ENCODE results near the gene GPR108.
"Not testable (repeated sequence)": the region's sequence is repeated elsewhere in the genome, so short reads cannot be mapped to it uniquely, and the experiment has no call there.

GPR108 gene

GRCh38 chr19:6718741-6719539 lies 18.4 kb downstream of the GPR108 start:
- no peak for DNase-seq

DNA sequence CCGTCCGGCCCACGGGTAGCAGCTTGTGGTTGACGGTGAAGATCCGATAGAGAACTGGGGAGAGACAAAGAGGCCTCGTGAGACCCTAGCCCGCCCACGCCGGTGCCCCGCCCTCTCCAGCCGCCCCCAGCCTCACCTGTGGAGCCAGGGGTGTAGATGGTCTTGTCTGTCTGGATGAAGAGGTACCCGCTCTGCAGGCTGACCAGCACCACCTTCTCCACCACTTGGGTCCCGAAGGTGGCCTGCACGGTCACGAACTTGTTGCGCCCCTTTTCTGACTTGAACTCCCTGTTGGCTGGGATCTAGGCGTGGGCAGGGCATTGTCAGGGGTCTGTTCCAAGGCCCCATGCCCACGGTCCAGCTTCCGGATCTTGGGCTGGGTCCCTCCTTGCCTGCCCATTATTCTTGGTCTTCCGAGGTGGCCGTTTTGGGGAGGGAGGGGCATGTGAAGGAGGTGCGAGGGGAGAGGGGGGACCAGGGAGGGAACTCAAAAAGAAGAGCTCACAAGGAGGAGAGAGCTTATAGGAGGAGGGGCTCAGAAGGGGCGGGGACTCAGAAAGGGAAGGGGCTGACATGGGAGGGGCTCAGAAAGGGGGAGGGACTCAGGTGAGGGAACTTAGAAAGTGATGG lies 19.2 kb downstream of the GPR108 start:
- DNase-seq = no peak

DNA sequence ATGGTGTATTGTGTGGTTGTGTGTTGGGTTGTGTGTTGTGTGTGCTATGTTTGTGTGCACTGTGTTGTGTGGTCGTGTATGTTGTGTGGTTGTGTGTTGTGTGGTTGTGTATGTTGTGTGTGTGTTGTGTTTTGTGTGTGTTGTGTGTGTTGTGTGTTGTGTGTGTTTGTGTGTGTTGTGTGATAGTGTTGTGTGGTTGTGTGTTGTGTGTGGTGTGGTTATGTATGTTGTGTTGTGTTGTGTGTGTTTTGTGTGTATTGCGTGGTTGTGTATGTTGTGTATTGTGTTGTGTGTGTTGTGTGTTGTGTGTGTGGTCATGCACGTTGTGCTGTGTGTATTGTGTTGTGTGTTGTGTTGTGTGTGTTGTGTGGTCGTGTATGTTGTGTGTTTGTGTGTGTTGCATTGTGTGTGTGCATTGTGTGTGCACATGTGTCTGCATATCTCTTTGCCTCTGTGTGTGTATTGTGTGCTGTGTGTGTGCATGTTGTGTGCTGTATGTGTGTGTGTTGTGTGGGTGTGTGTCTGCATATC lies 19.9 kb downstream of the GPR108 start:
- DNase-seq = no peak

DNA sequence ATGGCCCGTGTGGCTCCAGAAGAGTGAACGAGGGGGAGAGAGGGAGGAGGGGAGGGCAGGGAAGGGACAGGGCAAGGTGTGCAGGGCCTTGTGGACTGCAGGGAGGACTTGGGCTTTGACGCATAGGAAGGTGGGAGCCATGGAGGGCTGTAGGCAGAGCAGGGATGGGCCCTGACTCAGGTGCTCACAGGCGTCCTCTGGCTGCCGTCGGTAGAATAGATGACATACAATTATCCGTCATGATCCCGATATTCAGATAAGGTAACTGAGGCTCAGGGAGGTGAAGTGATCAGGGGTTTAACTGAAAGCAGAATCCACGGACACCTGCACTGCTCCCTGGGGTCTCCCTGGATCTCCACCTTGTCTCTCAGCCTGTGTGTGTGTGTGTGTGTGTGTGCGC lies 20.3 kb downstream of the GPR108 start:
- no peak for DNase-seq

DNA sequence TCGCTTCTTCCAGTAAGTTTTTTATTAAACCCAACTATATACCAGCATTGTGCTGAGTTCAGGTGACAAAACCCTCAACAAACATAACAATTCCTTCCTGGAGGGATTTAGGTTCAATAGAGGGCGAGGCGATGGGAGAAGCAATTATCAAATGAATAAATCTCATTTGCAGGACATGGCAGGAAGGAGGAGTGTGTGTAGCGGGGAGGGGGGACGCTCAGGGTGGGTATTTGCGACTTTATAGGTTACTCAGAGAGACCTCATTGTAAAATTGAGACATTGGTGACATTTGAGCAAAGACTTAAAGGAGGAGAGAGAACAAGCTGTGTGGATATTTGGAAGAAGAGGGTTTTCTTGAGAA lies 20.8 kb downstream of the GPR108 start:
- DNase-seq = no peak

- no peak for DNase-seq
Observed at GRCh38 chr19:6714749-6715555, 22.4 kb downstream of the GPR108 start.

GRCh38 chr19:6713773-6714692 lies 23.3 kb downstream of the GPR108 start:
- no peak for DNase-seq

DNA sequence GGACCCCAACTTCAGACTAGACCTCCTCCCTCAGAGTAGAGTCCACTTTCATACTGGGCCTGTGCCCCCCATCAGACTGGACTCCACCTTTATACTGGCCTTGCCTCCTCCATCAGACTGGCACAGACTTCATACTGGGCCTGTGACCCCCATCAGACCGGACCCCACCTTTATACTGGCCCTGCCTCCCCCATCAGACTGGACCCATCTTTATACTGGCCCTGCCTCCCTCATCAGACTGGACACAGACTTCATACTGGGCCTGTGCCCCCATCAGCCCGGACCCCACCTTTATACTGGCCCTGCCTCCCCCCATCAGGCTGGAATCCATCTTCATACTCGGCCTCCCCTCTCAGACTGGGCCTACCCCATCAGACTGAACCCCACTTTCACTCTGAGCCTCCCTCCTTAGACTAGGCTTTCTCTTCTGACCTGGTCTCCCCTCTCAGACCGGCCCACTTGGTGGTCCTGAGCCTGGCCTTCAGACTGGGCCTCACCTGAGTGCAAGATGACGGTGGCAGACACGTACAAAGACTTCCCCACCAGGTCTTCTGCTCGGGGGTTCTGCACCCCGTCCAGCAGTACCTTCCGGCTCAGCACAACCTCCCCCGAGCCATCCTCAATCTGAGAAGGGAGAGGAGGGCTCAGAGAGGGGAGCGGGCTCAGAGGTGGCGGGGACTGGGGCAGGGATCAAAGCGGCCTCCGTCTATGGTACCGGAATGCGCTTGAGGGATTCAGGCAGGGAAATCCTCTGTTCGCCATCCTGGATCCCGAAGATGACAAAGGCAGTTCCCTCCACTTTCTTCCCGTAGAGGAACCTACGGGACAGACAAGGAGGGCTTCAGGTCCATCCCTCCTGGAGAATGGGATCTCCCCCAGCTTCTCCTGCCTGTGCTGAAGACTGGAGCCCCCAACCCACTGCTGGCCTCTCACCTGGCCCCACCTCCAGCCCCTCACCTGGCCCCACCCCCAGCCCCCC lies 24.4 kb downstream of the GPR108 start:
- DNase-seq = no peak

DNA sequence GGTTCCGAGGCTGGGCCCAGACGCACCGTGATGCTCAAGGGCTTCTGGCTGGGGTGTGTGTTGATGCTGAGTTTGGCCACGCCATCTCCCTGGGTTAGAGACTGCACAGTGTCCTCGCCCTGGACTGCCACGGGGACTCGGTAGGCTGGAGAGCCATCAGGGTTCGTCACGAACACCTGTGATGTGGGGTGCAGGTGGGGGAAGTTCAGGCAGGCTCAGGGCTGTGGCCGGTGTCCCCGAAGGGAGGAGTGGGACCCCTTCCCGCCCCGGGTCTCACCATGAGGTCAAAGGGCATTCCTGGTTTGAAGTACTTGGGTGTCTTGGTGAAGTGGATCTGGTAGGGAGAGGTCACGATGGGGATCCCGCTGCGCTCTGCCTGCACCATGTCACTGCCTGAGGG lies 25.1 kb downstream of the GPR108 start:
- DNase-seq = no peak

DNA sequence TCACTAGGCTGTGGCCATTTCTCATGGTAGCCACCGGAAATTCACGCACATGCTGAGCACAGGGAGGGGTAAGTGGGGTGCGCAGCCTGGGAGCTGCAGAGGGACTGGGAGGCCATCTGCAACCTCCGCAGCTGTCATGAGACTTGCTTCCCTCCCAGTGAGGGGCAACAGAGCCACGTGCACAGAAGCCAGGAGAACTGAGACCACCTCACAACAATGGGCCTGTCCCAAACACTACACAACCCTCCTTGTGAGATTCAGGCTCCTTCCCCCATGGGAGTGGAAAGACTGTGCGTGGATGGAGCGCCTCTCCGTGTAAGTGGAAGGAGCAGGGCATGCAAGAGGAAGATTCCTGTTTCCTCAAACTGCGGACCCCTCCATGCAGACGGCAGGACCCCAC lies 25.8 kb downstream of the GPR108 start:
- no peak for DNase-seq

DNA sequence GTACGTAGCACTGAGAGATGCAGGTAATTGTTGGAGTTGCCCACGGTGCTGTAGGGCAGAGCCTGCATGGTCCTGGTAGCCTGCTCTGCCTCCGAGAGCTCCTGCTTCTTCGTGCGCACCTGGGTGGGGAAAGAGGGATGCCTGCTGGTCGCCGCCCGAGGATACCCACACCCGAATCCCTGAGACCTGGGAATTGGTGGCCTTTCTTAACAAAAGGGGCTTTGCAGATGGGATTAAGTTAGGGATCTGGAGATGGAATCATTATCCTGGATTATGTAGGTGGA lies 26.4 kb downstream of the GPR108 start:
- DNase-seq = no peak

DNA sequence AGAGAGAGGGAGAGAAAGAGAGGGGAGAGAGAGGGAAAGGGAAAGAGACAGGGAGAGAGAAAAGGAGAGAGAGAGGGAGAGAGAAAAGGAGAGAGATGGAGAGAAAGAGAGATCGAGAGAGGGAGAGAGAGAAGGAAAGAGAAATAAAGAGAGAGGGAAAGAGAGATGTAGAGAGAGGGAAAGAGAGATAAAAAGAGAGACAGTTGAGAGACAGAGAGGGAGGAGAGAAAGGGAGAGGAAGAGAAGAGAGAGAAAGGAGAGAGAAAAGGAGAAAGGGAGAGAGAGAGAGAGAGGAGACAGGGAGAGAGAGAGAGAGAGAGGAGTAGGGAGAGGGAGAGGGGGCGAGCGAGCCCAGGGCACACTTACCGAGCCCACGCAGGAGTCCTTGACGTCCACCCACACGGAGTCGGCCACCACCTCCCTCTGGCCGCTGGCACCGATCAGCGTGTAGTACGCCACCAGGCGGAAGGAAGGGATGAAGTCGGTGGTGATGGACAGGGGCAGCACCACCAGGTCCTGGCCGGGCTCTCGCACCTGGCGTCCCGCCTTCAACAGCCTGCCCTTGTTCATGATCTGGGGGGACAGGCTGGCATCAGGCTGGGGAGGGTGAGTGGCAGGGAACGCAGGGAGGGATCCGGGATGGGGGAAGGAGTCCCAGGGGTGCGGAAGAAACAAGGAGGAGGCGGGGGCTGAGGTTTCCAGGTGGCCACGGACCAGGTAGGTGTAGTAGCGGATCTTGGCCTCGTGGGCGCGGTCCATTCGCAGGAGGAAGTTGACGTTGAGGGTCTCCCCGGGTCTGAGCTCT lies 26.9 kb downstream of the GPR108 start:
- no peak for DNase-seq

GRCh38 chr19:6709549-6709948 lies 27.8 kb downstream of the GPR108 start:
- DNase-seq = no peak

- DNase-seq = not testable (repeated sequence)
Observed at GRCh38 chr19:6708913-6709312, 28.5 kb downstream of the GPR108 start.

DNA sequence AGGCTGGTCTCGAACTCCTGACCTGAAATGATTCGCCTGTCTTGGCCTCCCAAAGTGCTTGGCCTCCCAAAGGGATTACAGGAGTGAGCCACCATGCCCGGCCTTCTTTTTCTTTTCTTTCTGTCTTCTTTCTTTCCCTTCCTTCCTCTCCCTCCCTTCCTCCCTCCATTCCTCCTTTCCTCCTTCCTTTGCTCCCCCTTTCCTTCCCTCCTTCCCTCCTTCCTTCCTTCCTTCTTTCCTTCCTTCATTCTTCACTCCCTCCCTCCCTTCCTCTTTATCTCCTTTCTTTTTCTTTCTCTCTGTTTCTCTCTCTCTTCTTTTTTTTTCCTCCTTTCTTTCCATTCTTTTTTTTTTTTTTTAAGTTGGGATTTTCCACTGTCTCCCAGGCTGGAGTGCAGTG lies 29.0 kb downstream of the GPR108 start:
- DNase-seq = no peak

GRCh38 chr19:6707658-6708018 lies 29.7 kb downstream of the GPR108 start:
- no peak for DNase-seq

DNA sequence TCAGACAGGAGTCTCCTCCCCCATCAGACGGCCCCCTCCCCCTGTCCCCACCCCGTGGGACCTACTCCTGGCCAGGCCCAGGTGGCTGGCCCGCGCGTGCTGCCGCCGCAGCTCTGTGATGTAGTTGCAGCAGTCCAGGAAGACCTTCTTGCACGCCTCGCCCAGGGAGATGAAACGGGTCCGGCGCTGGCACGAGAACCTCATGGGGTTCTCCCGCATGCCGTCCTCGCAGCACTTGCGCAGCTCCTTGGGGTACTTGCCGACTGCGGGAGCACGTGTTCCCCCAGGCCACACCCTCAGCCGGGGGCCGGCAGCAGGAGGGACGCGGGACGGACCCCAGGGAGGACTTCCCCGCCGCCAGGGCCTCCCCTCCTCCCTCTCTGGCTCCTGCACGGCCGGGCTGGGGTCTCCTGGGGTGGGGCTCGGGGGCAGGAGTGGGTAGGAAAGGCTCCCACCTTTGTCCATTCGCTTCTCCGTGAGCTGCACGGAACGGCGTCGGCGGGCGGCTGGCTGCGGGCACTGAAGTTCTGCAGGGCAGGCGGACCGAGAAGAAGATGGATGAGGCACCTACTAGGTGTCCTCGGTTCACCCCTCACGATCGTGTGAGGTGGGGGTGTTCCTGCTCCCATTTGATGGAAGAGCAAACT lies 30.2 kb downstream of the GPR108 start:
- DNase-seq = no peak

GRCh38 chr19:6706633-6706958 lies 30.8 kb downstream of the GPR108 start:
- DNase-seq = no peak

- no peak for DNase-seq
Observed at GRCh38 chr19:6705931-6706632, 31.3 kb downstream of the GPR108 start.

Measured in activated CD4-positive, CD25-positive, alpha-beta regulatory T cell treated with anti-CD3 and anti-CD28 coated beads, Interleukin-2, amount 50 U/mL, for 72 hours (primary cell).